Peyer's patch (tissue), 4 donors: Measurements from ENCODE around the gene CGRRF1.

Experiments
- CTCF ChIP-seq, 6 experiments: fragments of 450-650 bp in 4 of 6; fragments of 200-600 bp in 2 of 6; sonication (generic) in 1 of 6; IDR thresholded peaks; one replicate each; pipeline ENCODE4 v1.5.1; 2017 to 2019; ENCODE audit warnings: antibody characterized with exemption in 6 of 6, mild to moderate bottlenecking in 3 of 6, moderate library complexity in 1 of 6
- POLR2A ChIP-seq, 2 donors: fragments of 450-650 bp; IDR thresholded peaks; one replicate each; pipeline ENCODE4 v1.5.1; 2017; ENCODE audit warnings: antibody characterized with exemption in 2 of 2, mild to moderate bottlenecking in 2 of 2, moderate library complexity in 2 of 2

GRCh38 chr14:54488318-54488645, 21.4 kb upstream of the CGRRF1 start:
- TF ChIP-seq POLR2A (IDR thresholded peaks at IDR 0.05), result no peak
- TF ChIP-seq CTCF (IDR thresholded peaks at IDR 0.05), result no peak
